ENCODE results near the gene CACNA1C. TPM values are rescaled to one million over a fixed set of nuclear protein-coding genes. Genes with fewer than 3 reads are reported as not detected.

Gene CACNA1C
- polyA plus RNA-seq, 4 donors, result 6.8 to 17.5 (median 9.5) TPM

DNA sequence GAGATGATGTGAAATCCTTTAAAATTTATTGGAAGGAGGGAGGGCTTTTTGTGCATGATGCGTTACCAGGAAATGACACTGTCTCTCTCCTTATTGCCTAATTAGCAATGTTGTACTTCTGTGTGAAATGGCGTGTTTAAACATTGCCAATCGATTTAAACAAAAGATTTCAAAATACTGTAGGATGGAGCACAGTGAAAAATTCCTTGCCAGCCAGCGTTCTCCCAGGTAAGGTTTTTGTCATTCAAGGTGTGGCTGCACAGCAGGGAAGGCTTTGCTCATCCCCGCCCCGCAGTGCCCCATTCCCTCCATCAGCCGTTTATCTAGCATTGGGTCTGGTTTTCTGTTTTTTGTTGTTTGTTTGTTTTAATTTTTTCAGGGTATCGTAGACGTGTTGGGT, 137.3 kb downstream of the CACNA1C start:
- no peak for DNase-seq (ENCODE audit: low read depth in 4 of 4, low spot score in 3 of 4)

GRCh38 chr12:2190896-2191533, 138.2 kb downstream of the CACNA1C start:
- DNase-seq (ENCODE audit: low read depth in 4 of 4, low spot score in 3 of 4), result no peak

- no peak for DNase-seq (ENCODE audit: low read depth in 4 of 4, low spot score in 3 of 4)
These were observed 138.9 kb downstream of the CACNA1C start for GRCh38 chr12:2191534-2192153.

DNA sequence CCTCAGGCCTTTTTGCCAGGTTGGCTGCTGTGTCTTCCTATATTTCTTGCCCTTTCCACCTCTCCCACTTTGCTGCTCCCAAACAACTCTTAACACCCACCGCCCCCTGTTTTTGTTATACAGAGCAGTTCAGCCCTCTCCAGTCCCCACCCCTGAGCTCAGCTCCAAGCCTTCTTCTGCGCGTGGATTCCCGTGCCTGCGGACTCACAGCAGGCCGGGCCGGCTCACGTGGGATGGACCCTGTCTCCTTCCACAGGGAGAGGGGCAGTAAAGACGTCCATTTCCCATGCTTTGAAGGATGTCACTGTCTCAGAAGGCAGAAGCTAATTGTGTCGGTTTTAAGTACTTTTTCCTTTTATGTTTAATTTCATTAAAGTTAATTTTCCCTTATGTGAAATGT, 139.4 kb downstream of the CACNA1C start:
- no peak for DNase-seq (ENCODE audit: low read depth in 4 of 4, low spot score in 3 of 4)

DNA sequence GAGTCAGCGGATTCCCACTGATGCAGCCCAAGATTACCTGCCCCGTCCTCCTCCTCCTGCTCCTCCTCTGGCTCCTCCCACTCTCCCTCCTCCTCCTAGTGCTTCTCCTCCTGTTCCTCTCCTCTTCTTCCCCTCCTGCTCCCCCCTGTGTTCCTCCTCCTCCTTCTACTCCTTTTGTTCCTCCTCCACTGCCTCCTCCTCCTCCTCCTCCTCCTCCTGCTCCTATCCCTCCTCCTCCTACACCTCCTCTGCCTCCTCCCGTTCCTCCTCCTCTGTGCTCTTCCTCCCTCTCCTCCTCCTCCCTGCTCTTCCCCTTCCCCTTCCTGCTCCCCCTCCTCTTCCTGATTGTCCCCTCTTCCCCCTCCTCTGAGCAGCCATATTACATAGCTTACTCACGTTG, 141.3 kb downstream of the CACNA1C start:
- no peak for DNase-seq (ENCODE audit: low read depth in 4 of 4, low spot score in 3 of 4)

DNA sequence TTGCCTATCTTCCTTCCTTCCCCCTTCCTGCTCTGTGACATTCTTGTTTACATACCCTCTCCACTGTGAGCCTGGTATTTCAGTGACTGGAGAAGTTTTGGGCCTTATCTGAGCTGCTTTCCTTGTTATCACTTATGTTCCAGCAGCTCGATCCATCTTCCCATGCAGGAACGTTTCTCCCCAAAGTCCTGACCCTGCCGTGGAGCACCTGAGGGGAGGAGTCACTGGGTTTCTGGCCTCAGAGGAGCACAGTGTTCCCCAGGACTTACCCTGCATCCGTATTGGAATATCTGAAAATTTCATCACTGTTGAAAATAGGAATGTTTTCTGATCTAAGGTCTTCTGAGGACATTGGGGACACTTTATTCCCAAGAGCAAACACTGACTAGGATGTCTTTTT, 141.8 kb downstream of the CACNA1C start:
- no peak for DNase-seq (ENCODE audit: low read depth in 4 of 4, low spot score in 3 of 4)

DNA sequence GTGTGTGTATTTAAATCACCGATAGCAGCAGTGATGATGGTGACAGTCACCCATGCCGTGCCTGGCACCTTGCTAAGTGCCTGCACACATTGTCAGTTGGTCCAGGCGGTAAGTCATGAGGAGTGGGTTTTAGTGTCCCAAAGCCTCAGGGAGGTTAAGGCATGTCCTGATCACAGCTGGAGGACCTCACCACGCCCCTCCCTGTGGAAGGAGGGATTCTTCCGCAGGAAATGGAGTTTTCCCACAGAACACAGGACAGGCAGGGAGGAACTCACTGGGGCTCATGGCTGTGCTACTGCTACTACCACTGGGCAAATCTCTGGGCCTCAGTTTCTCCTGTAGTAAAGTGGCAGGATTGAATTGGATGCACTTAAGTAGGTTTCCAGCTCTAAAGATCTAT, 142.3 kb downstream of the CACNA1C start:
- DNase-seq (ENCODE audit: low read depth in 4 of 4, low spot score in 3 of 4), result no peak

DNA sequence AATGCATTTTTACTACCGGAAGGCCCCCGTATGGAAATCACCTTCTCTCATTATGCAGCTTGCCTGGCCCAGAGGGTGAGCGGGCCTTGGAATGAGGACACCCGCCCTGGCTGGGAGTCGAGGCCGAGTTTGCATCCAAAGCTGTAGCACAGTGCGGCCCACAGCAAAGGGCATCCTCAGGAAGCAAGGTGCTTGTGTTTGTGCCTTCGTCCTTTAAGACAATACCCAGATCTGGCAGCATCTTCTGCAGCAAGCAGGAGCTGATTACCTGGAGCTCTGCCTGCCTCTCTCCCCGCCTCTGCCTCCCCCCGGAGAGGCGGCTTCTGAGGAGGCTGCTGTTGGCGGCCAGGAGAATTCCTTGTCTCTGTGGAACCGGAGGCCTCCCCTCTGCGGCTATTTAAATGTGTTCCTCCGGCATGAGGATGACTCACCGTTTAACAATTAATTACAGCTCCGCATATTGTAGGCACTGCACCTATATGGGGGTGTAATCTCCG, 145.3 kb downstream of the CACNA1C start:
- DNase-seq (ENCODE audit: low read depth in 4 of 4, low spot score in 3 of 4), result no peak

DNA sequence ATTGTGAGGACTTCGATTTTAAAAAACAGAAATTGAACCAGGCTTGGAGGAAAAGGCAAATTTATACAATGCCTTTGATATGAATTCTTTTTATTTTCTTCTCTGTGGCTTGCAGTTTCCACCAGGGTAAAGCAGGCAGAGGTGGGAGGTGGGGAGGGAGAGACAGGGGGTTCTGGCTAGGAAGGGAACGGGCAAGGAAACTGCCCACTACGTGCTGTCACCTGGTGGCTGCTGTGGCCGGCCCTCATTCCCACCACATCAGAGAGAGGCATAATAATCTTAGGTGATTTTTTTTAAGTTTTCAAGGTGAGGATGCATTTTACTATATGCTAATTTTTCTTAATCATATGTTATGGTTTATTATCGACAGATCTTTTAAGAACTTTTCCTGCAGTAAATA, 145.8 kb downstream of the CACNA1C start:
- no peak for DNase-seq (ENCODE audit: low read depth in 4 of 4, low spot score in 3 of 4)

DNA sequence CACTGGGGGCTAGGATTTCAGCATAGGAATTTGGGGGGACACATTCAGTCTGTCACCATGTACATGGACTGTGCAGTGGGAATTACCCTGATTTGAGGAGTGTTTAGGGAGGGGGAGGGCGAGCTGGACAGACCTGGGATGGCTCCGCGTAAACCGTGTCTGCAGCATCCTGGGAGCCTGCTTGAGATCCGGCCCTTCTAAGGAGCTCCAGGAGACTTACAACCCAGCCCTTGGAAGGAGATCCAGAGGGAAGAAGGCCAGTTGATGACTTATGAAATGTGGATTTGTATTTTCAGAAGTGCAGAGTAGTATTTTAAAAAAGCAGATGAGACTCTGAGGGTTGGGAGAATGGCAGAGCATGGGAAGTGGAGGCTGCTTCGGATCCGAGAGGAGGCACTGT, 153.2 kb downstream of the CACNA1C start:
- DNase-seq (ENCODE audit: low read depth in 4 of 4, low spot score in 3 of 4), result no peak

DNA sequence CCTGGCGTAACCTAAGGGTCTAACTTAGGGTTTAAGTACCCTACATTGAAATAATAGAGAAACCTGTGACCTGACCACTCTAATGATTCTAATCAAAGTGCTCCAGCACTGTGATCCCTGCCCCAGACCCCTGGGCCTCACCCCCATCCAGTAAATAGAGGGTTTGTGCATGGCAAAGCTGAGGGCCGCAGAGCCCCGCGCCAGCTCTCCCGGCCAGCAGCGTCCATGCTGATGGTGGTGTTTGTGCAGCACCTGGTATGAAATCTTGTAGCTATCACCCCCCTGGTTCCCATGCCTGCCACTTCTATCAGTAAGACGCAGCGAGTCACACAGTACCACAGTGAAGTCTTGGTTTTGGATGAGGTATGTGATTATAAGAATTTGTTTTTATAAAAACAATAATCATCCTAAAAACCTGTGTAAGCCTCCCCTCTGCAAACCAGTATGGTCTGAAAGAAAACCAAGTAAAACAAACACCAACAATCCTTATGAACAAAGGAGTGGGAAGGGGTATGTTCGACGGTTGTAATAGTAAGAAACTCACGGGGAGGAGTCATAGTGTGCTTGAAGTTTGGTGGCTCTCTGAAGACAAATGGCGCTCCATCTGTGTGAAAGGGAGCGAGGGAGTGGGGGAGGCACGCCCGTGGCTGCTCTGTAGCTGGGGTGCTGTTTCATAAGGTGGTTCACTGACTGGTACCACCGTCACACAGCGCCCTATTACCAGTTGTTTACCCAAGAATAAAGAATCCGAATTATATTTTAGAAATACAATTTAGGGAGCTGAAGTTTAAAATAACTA, 156.2 kb downstream of the CACNA1C start:
- DNase-seq (ENCODE audit: low read depth in 4 of 4, low spot score in 3 of 4), result no peak

DNA sequence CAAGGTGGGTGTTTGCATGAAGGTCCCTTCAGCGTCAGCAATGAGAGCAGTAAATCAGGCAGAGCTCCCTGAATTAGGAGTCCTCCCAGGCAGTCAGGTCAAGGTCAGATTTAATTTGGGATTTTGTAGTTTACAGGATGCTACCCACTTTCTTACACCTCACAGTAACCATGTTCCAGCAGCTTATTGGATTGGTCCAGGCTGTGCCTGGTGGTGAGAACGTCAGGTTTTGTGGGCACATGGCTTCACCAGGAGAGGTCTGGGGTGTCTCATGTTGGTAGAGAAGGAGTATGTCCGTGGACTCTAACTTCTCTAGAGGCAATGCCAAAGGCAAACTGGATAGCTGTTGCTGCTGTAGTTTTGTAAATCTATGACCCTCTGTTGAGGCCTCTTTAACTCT, 158.3 kb downstream of the CACNA1C start:
- DNase-seq (ENCODE audit: low read depth in 4 of 4, low spot score in 3 of 4), result no peak

GRCh38 chr12:2212537-2212936, 159.8 kb downstream of the CACNA1C start:
- DNase-seq (ENCODE audit: low read depth in 4 of 4, low spot score in 3 of 4), result no peak

GRCh38 chr12:2212971-2213869, 160.4 kb downstream of the CACNA1C start:
- peak; percentile 48 to 66 (median 58) for DNase-seq (ENCODE audit: low read depth in 4 of 4, low spot score in 3 of 4)

DNA sequence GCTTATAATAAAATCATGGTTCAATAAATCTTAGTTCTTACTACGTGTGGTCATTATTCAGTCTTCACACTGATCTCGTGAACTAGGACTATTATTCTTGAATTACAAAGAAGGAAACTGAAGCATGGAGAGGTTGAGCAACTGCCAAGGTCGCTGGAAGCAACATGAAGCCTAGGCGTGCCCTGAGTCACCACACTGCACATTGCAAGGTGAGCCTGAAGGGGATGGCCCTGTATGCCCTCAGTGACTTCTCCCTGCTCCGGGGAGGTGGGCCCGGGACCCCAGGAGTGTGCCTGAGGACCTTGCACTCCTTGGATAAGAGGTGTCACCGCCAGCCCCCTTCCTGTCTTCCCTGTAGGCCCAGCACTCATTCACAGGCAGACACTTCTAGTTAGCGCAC, 161.6 kb downstream of the CACNA1C start:
- no peak for DNase-seq (ENCODE audit: low read depth in 4 of 4, low spot score in 3 of 4)

- DNase-seq (ENCODE audit: low read depth in 4 of 4, low spot score in 3 of 4), result no peak
These were observed 163.1 kb downstream of the CACNA1C start for GRCh38 chr12:2215709-2216560.

GRCh38 chr12:2218706-2219105, 165.9 kb downstream of the CACNA1C start:
- DNase-seq (ENCODE audit: low read depth in 4 of 4, low spot score in 3 of 4), result no peak

DNA sequence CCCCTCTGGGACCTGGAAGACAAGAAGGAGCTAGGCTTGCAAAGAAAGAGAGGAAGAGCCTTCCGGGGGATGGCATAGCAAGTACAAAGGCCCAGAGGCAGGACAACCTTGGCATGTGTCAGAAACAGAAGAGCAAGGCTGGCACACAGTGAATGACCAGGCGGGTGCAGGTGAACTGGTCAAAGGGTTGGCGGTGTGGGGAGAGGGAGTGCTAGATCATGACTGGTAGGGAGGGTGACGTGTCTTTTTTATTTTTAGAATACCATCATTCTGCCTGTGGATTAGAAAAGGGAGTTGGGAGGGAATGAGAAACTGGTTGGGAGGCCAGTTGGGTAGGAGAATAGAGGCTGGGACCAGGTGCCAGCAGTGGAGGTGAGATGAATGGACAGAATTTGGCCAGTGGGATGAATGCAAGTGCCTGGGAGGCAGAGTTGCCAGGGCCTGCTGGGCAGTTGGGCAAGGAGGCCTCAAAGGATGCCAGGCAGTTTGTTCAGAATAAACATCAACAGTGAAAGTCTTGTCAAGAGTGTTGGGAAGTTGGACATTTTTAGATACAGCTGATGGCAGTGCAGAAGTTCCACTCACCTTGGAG, 168.3 kb downstream of the CACNA1C start:
- no peak for DNase-seq (ENCODE audit: low read depth in 4 of 4, low spot score in 3 of 4)

DNA sequence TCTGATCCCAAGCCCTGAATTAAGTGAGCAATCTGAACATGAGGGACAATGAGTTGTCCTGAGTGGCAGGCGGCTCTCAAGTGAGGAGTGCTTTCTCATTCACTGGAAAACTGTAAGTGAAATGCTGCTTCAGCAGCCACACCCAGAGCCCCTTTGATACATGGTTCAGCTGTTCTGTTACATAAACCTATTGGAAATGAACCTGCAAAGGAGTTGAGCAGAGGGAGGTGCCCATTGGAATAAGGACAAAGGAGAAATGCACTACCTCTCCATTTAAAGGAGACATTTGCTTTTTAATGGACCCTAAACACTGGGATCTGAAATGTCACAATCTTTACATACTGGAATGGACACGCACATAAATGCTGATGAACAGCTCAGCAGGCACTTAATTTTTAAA, 169.9 kb downstream of the CACNA1C start:
- no peak for DNase-seq (ENCODE audit: low read depth in 4 of 4, low spot score in 3 of 4)
